ENCODE data around the gene UBE2D2. TPM values are rescaled to one million over a fixed set of nuclear protein-coding genes. Genes with fewer than 3 reads are reported as not detected.

UBE2D2 gene
- total RNA-seq, 4 donors from 2014 or later = 80.0 to 99.8 (median 85.0) TPM

GRCh38 chr5:139633295-139634027 is 72.3 kb downstream of the UBE2D2 start:
- TF ChIP-seq CTCF (IDR thresholded peaks at IDR 0.05) (peak in 2 of 3 donors; percentile 83 to 90), POLR2A (IDR thresholded peaks at IDR 0.05) (no peak)
- WGBS, 2 donors = 9% methylated on average over 6 of the region's 6 CpGs
- intact Hi-C loops (cut with DNase I; ENCODE audit: low total_unique reads) = loop anchor here (5.0 kb wide), 2 partner anchors 54 to 134 kb away; no protein-coding TSS in a partner anchor
- peak in 1 of 2 donors; percentile 92 for DNase-seq (ENCODE audit: low spot score in 2 of 2)
- H3K4me3 ChIP-seq (ENCODE audit: low read depth, poor library complexity, severe bottlenecking) = no peak overlapping the region

- peak in 1 of 2 donors; percentile 82 for DNase-seq (ENCODE audit: low spot score in 2 of 2)
- intact Hi-C loops (cut with DNase I; ENCODE audit: low total_unique reads) = loop anchor here (5.0 kb wide), 2 partner anchors 53 to 133 kb away; no protein-coding TSS in a partner anchor
- TF ChIP-seq POLR2A (IDR thresholded peaks at IDR 0.05) = no peak
- TF ChIP-seq CTCF (IDR thresholded peaks at IDR 0.05) = no peak
- 83 to 94% methylated on average over 2 of the region's 2 CpGs for WGBS, 2 donors
- H3K4me3 ChIP-seq (ENCODE audit: low read depth, poor library complexity, severe bottlenecking) = no peak overlapping the region
These were observed 72.8 kb downstream of the UBE2D2 start for GRCh38 chr5:139634028-139634325.

- intact Hi-C loops (cut with DNase I; ENCODE audit: low total_unique reads) = loop anchor here (5.0 kb wide), 2 partner anchors 53 to 133 kb away; no protein-coding TSS in a partner anchor
- TF ChIP-seq CTCF (IDR thresholded peaks at IDR 0.05) (no peak), POLR2A (IDR thresholded peaks at IDR 0.05) (no peak)
- 81 to 97% methylated on average over 3 of the region's 3 CpGs for WGBS, 2 donors
These were observed 73.4 kb downstream of the UBE2D2 start for GRCh38 chr5:139634541-139634940.

GRCh38 chr5:139635191-139635590 is 74.1 kb downstream of the UBE2D2 start:
- TF ChIP-seq CTCF (IDR thresholded peaks at IDR 0.05) (no peak), POLR2A (IDR thresholded peaks at IDR 0.05) (no peak)
- peak in 1 of 2 donors; percentile 80 for DNase-seq (ENCODE audit: low spot score in 2 of 2)
- intact Hi-C loops (cut with DNase I; ENCODE audit: low total_unique reads) = no loop called here
- WGBS, 2 donors = 52 to 56% methylated on average over 1 of the region's 1 CpG
- H3K4me3 ChIP-seq (ENCODE audit: low read depth, poor library complexity, severe bottlenecking) = no peak overlapping the region

More at GRCh38 chr5:139634541-139634940, 73.4 kb downstream of the UBE2D2 start:
- DNase-seq (ENCODE audit: low spot score in 2 of 2) = peak in 1 of 2 donors; percentile 69
- H3K4me3 ChIP-seq (ENCODE audit: low read depth, poor library complexity, severe bottlenecking) = no peak overlapping the region

- H3K4me3 ChIP-seq (ENCODE audit: low read depth, poor library complexity, severe bottlenecking) = no peak overlapping the region
- no peak for TF ChIP-seq POLR2A (IDR thresholded peaks at IDR 0.05)
- TF ChIP-seq CTCF (IDR thresholded peaks at IDR 0.05) = peak in 1 of 3 donors; percentile 46
- intact Hi-C loops (cut with DNase I; ENCODE audit: low total_unique reads) = no loop called here
- DNase-seq (ENCODE audit: low spot score in 2 of 2) = peak; percentile 84 to 94
These were observed 74.6 kb downstream of the UBE2D2 start for GRCh38 chr5:139635606-139636206.
